WERI-Rb-1 (cell line): ENCODE data around the gene MYO18A.

Experiments
- DNase-seq: peaks from one replicate; pipeline ENCODE4 v3.0.0-alpha.2; 2020
- H3K27ac ChIP-seq: fragments of 250-450 bp; sonication (Bioruptor Pico); 2 replicates; pipeline ENCODE4 v1.5.1; 2020; ENCODE audit warnings: mild to moderate bottlenecking, moderate library complexity
- H3K27me3 ChIP-seq: fragments of 250-450 bp; sonication (Bioruptor Pico); 2 replicates; pipeline ENCODE4 v1.5.1; 2021; ENCODE audit warnings: mild to moderate bottlenecking, low read depth, moderate library complexity; ENCODE audit not compliant: insufficient read depth, severe bottlenecking
- H3K36me3 ChIP-seq: fragments of 250-450 bp; sonication (Bioruptor Pico); 2 replicates; pipeline ENCODE4 v1.5.1; 2020; ENCODE audit warnings: mild to moderate bottlenecking, moderate library complexity
- H3K4me3 ChIP-seq: 2 replicates; pipeline ENCODE4 v1.5.1; 2011; ENCODE audit warnings: low read depth, mild to moderate bottlenecking, control low read depth, low read length
- H3K9me3 ChIP-seq: fragments of 250-450 bp; sonication (Bioruptor Pico); 2 replicates; pipeline ENCODE4 v1.5.1; 2021; ENCODE audit warnings: mild to moderate bottlenecking, moderate library complexity; ENCODE audit not compliant: severe bottlenecking
- TF ChIP-seq, protein P1 (sequence below): IDR thresholded peaks from 2 replicates; pipeline ENCODE4 v1.5.1; 2011; ENCODE audit warnings: low read depth, mild to moderate bottlenecking, control low read depth, inconsistent platforms, low read length

Gene MYO18A

DNA sequence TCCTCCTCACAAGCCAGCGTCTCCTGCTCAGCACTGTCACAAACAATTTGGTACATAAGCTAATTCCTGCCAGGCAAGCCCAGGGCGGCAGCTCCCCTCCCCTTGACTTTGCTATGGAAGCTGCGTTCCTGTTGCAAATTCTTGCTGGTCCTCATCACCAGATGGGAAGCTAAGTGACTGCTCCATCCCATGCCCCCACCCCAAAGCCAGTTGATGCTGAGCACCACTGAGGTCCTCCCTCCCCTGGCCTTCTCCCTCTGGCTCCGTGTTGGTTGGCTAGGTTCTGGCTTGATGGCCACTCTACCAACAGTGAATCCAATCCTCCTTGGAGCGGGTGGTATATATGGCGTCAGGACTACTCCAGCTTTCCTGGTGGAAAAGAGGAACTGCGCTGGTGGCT, 102.9 kb downstream of the MYO18A start:
- no peaks in the 10 kb centered on the region for H3K27me3 ChIP-seq
- H3K9me3 ChIP-seq, result no peaks in the 10 kb centered on the region
- TF ChIP-seq, protein P1, sequence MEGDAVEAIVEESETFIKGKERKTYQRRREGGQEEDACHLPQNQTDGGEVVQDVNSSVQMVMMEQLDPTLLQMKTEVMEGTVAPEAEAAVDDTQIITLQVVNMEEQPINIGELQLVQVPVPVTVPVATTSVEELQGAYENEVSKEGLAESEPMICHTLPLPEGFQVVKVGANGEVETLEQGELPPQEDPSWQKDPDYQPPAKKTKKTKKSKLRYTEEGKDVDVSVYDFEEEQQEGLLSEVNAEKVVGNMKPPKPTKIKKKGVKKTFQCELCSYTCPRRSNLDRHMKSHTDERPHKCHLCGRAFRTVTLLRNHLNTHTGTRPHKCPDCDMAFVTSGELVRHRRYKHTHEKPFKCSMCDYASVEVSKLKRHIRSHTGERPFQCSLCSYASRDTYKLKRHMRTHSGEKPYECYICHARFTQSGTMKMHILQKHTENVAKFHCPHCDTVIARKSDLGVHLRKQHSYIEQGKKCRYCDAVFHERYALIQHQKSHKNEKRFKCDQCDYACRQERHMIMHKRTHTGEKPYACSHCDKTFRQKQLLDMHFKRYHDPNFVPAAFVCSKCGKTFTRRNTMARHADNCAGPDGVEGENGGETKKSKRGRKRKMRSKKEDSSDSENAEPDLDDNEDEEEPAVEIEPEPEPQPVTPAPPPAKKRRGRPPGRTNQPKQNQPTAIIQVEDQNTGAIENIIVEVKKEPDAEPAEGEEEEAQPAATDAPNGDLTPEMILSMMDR, result no peak
- no peak overlapping the region for H3K4me3 ChIP-seq
- no peak for DNase-seq
- H3K27ac ChIP-seq, result no peak overlapping the region
- H3K36me3 ChIP-seq, result peaks cover 11% of the 10 kb centered on the region

DNA sequence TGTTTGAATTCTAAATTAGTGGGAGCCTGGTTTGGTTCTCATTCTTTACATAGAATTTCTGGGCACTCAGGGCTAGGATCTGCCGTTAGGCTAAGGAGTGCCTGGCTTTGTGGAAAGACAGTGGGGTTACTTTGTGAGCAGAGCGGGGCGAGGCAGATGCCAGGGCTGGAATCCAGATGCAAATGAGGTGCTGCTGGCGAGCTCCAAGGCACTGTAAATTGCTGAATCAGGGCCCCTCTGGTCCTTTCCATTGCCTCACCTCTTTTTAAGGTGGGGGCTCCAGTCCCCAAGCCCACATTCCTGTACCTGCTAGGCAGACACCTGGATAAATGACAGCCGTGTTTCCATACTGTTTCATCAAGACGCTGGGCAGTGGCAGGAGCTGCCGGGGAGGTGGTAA, 103.5 kb downstream of the MYO18A start:
- Histone ChIP-seq H3K36me3 (peaks cover 11% of the 10 kb centered on the region), H3K27ac (no peak overlapping the region)
- DNase-seq, result no peak

DNA sequence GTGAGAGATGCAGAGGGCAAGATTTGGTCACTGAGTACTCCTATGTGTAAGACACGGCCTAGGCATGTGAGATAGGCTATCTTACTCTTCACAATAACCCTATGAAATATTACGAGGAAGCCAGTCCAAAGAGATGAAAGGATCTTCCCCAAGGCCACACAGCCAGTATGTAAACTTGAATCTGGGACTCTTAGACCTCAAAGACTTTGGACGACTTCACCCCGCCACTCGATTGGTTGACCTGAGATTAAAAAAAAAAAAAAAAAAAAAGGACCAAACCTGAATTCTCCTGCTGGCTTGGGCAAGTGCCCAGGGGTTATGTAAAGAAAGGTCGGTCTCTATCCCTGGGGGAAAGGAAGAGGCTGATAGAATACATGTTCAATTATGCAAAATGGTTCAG, 104.1 kb downstream of the MYO18A start:
- H3K4me3 ChIP-seq, result no peak overlapping the region
- DNase-seq, result no peak
- TF ChIP-seq, protein P1, result no peak
- no peak overlapping the region for H3K27ac ChIP-seq
- no peaks in the 10 kb centered on the region for H3K9me3 ChIP-seq
- H3K36me3 ChIP-seq, result peaks cover 11% of the 10 kb centered on the region
- no peaks in the 10 kb centered on the region for H3K27me3 ChIP-seq

More for the DNA sequence above, 103.5 kb downstream of the MYO18A start:
- Histone ChIP-seq H3K27me3 (no peaks in the 10 kb centered on the region), H3K9me3 (no peaks in the 10 kb centered on the region), H3K4me3 (no peak overlapping the region)
- TF ChIP-seq, protein P1, result no peak

DNA sequence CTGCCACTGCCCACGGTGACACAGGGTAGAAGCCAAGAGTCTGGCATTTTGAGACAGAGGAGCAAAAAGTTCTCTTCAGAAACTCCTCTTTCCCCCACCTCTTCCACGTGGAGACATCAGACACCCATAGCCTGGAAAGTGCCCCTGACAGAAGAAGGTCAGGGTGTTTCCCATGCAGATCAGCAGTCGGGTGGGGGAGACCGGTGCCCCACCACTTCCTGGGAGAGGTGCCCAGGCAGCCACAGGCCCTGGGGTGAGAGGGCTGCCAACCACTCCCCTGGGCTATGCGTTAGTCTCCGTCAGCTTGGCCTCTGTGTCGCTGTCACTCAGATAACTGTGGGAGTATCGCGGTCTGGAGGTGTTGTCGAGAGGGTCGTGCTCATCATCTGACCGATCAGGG, 105.7 kb downstream of the MYO18A start:
- no peak for DNase-seq
- no peaks in the 10 kb centered on the region for H3K27me3 ChIP-seq
- no peaks in the 10 kb centered on the region for H3K9me3 ChIP-seq
- peaks cover 5% of the 10 kb centered on the region for H3K36me3 ChIP-seq
- H3K4me3 ChIP-seq, result no peak overlapping the region
- TF ChIP-seq, protein P1, result no peak
- peak overlapping the region; percentile 71; the same call in 1 of the 2 replicates for H3K27ac ChIP-seq

DNA sequence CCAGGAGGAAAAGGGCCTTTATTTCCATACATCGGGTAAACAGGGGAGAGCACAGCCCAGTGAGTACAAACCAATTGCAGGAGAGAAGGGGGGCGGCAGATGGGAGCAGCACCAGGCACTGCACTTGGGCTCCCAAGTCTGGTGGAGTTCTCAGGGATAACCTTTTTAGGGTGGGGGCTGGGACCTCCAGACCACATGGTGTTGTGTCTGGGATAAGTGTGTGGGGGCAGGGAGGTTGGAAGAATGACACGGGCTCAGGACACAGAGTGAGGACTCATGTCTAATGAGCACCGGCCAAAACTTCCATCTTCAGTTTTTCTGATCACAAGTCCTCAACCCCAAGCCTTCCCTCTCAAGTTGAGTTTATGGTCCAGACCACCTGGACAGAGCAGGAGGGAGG, 106.7 kb downstream of the MYO18A start:
- TF ChIP-seq, protein P1, result no peak
- peak; percentile 71 for DNase-seq
- peak overlapping the region; percentile 71 for H3K27ac ChIP-seq
- no peaks in the 10 kb centered on the region for H3K9me3 ChIP-seq
- H3K27me3 ChIP-seq, result no peaks in the 10 kb centered on the region
- H3K4me3 ChIP-seq, result no peak overlapping the region
- H3K36me3 ChIP-seq, result peaks cover 5% of the 10 kb centered on the region

DNA sequence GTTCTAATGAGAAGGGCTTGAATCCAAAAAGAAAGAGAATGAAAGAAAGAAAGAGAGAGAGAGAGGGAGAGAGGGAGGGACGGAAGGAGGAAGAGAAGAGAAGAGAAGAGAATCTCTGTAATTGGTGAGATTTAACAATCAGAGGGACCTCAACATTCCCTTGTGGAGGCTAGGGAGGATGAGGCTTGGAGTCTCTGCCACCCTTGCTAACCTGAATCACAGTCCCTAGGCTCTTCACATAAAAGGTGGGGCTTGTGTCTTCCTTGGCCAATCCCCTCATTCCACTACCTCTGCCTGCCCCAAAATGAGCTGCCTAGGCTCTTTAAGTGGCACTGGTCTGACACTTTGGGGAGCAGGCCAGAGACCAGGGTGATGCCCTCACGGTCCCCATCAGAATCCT, 107.2 kb downstream of the MYO18A start:
- H3K36me3 ChIP-seq, result peaks cover 2% of the 10 kb centered on the region
- no peak overlapping the region for H3K4me3 ChIP-seq
- TF ChIP-seq, protein P1, result no peak
- no peaks in the 10 kb centered on the region for H3K9me3 ChIP-seq
- no peaks in the 10 kb centered on the region for H3K27me3 ChIP-seq
- no peak for DNase-seq
- H3K27ac ChIP-seq, result peak overlapping the region; percentile 71
